Medulla oblongata (tissue), 1 donor: ENCODE results near the gene BTN1A1.
A peak's percentile ranks its signal among the peaks of the same experiment; 100 is the strongest.
"Not testable (repeated sequence)": the region's sequence is repeated elsewhere in the genome, so short reads cannot be mapped to it uniquely, and the experiment has no call there.

Source experiments
- DNase-seq: peaks from one replicate; pipeline ENCODE4 v3.0.0-alpha.2; 2015; ENCODE audit errors: extremely low spot score

BTN1A1 gene

GRCh38 chr6:26537160-26537845, 37.2 kb downstream of the BTN1A1 start:
- DNase-seq: peak; percentile 94

GRCh38 chr6:26537846-26538571, 37.9 kb downstream of the BTN1A1 start, which contains the start of gene HMGN4:
Gene HMGN4 (plus strand): TSS chr6:26538366. CDS start chr6:26545207, 6,841 bp downstream.
- DNase-seq: peak; percentile 98

- no peak for DNase-seq
Measured at GRCh38 chr6:26538572-26538902, 38.4 kb downstream of the BTN1A1 start.

- no peak for DNase-seq
Measured at GRCh38 chr6:26539071-26539615, 39.0 kb downstream of the BTN1A1 start.

- DNase-seq: no peak
Measured at GRCh38 chr6:26541579-26541978, 41.5 kb downstream of the BTN1A1 start.

GRCh38 chr6:26543953-26544352, 43.9 kb downstream of the BTN1A1 start:
- DNase-seq: no peak

- DNase-seq: no peak
Measured at GRCh38 chr6:26544473-26544872, 44.4 kb downstream of the BTN1A1 start.

- peak; percentile 53 for DNase-seq
Measured at GRCh38 chr6:26545627-26546026, 45.5 kb downstream of the BTN1A1 start.

GRCh38 chr6:26547363-26547762, 47.3 kb downstream of the BTN1A1 start:
- not testable (repeated sequence) for DNase-seq

GRCh38 chr6:26550250-26550993, 50.3 kb downstream of the BTN1A1 start:
- peak; percentile 32 for DNase-seq

- no peak for DNase-seq
Measured at GRCh38 chr6:26552205-26552604, 52.1 kb downstream of the BTN1A1 start.

GRCh38 chr6:26552640-26553188, 52.6 kb downstream of the BTN1A1 start:
- DNase-seq: no peak

GRCh38 chr6:26553264-26553634, 53.1 kb downstream of the BTN1A1 start:
- DNase-seq: peak; percentile 91

- peak; percentile 88 for DNase-seq
Measured at GRCh38 chr6:26553635-26554446, 53.7 kb downstream of the BTN1A1 start.

- DNase-seq: no peak
Measured at GRCh38 chr6:26554447-26554696, 54.3 kb downstream of the BTN1A1 start.

GRCh38 chr6:26554697-26555504, 54.8 kb downstream of the BTN1A1 start:
- peak; percentile 51 for DNase-seq

GRCh38 chr6:26555505-26556262, 55.6 kb downstream of the BTN1A1 start:
- no peak for DNase-seq

GRCh38 chr6:26556263-26557070, 56.4 kb downstream of the BTN1A1 start:
- DNase-seq: no peak
